Dedifferentiated amniotic fluid mesenchymal stem cell (primary cell): Measurements from ENCODE around the gene UBR4.
"Not testable (repeated sequence)": the region's sequence is repeated elsewhere in the genome, so short reads cannot be mapped to it uniquely, and the experiment has no call there.

ENCODE experiments used
- DNase-seq: peaks from one replicate; pipeline ENCODE4 v3.0.0-alpha.2; 2016; ENCODE audit errors: extremely low spot score

The UBR4 gene

GRCh38 chr1:19209990-19210771 is at the start of gene UBR4:
UBR4 (minus strand) TSS chr1:19210266; CDS start chr1:19210248, 18 bp downstream.
- DNase-seq: peak; percentile 83

- DNase-seq: no peak
These were observed 48.3 kb upstream of the UBR4 start for GRCh38 chr1:19258353-19258752.

- no peak for DNase-seq
These were observed 47.3 kb upstream of the UBR4 start for GRCh38 chr1:19257178-19257914.

- DNase-seq: not testable (repeated sequence)
These were observed 46.2 kb upstream of the UBR4 start for GRCh38 chr1:19256301-19256700.

GRCh38 chr1:19255288-19255687 is 45.2 kb upstream of the UBR4 start:
- DNase-seq: no peak

- no peak for DNase-seq
These were observed 44.4 kb upstream of the UBR4 start for GRCh38 chr1:19254416-19254815.

- peak; percentile 82 for DNase-seq
These were observed 41.5 kb upstream of the UBR4 start, which contains the start of the genes EMC1 and MRTO4 for GRCh38 chr1:19251305-19252196. EMC1 (minus strand) TSS chr1:19251524; CDS start chr1:19251509, 15 bp downstream. MRTO4 (plus strand) TSS chr1:19251805; CDS start chr1:19251836, 31 bp downstream.

- DNase-seq: no peak
These were observed 40.7 kb upstream of the UBR4 start for GRCh38 chr1:19250629-19251304.

- peak; percentile 82 for DNase-seq
These were observed 30.8 kb upstream of the UBR4 start for GRCh38 chr1:19240673-19241538.

- DNase-seq: no peak
These were observed 29.8 kb upstream of the UBR4 start for GRCh38 chr1:19239876-19240275.

- DNase-seq: no peak
These were observed 24.2 kb upstream of the UBR4 start for GRCh38 chr1:19234224-19234623.

GRCh38 chr1:19232524-19232846 is 22.4 kb upstream of the UBR4 start:
- DNase-seq: peak; percentile 77

- DNase-seq: not testable (repeated sequence)
These were observed 21.9 kb upstream of the UBR4 start for GRCh38 chr1:19231736-19232523.

- no peak for DNase-seq
These were observed 19.8 kb upstream of the UBR4 start for GRCh38 chr1:19229828-19230325.

GRCh38 chr1:19229229-19229628 is 19.2 kb upstream of the UBR4 start:
- DNase-seq: no peak

- no peak for DNase-seq
These were observed 13.1 kb upstream of the UBR4 start for GRCh38 chr1:19222979-19223824.

GRCh38 chr1:19222573-19222972 is 12.5 kb upstream of the UBR4 start:
- no peak for DNase-seq

GRCh38 chr1:19220991-19221390 is 10.9 kb upstream of the UBR4 start:
- DNase-seq: no peak
